Left kidney (tissue), 8 donors: ENCODE measurements around the gene MBP. TPM values are rescaled to one million over a fixed set of nuclear protein-coding genes. Genes with fewer than 3 reads are reported as not detected.

Source experiments
- DNase-seq: peaks from one replicate; pipeline ENCODE4 v3.0.0-alpha.2; 2013
- long read RNA-seq, 8 donors: transcript quantifications; one replicate each; lab custom pipeline, GENCODE V29; 2026
- polyA plus RNA-seq: library from polyadenylated mRNA; unstranded; fragments of 120-200 nt; gene quantifications from one replicate; pipeline ENCODE4 v1.2.1, GENCODE V29; 2013; ENCODE audit not compliant: insufficient read length

The MBP gene
- polyA plus RNA-seq = 17.1 TPM
- long read RNA-seq, donor 1, full-length matches to known transcripts = 6 of 6 reads
- long read RNA-seq, donor 1, partial matches to known transcripts = 0 of 6 reads
- long read RNA-seq, donor 1, other reads (novel, unspliced or antisense) = 0 of 6 reads
- long read RNA-seq, donor 2, full-length matches to known transcripts = 8 of 8 reads
- long read RNA-seq, donor 2, partial matches to known transcripts = 0 of 8 reads
- long read RNA-seq, donor 2, other reads (novel, unspliced or antisense) = 0 of 8 reads
- long read RNA-seq, donor 3, full-length matches to known transcripts = 7 of 7 reads
- long read RNA-seq, donor 3, partial matches to known transcripts = 0 of 7 reads
- long read RNA-seq, donor 3, other reads (novel, unspliced or antisense) = 0 of 7 reads
- long read RNA-seq, donor 4 = 0 reads
- long read RNA-seq, donor 5, full-length matches to known transcripts = 8 of 8 reads
- long read RNA-seq, donor 5, partial matches to known transcripts = 0 of 8 reads
- long read RNA-seq, donor 5, other reads (novel, unspliced or antisense) = 0 of 8 reads
- long read RNA-seq, donor 6, full-length matches to known transcripts = 5 of 5 reads
- long read RNA-seq, donor 6, partial matches to known transcripts = 0 of 5 reads
- long read RNA-seq, donor 6, other reads (novel, unspliced or antisense) = 0 of 5 reads
- long read RNA-seq, donor 7, full-length matches to known transcripts = 12 of 12 reads
- long read RNA-seq, donor 7, partial matches to known transcripts = 0 of 12 reads
- long read RNA-seq, donor 7, other reads (novel, unspliced or antisense) = 0 of 12 reads
- long read RNA-seq, donor 8, full-length matches to known transcripts = 6 of 6 reads
- long read RNA-seq, donor 8, partial matches to known transcripts = 0 of 6 reads
- long read RNA-seq, donor 8, other reads (novel, unspliced or antisense) = 0 of 6 reads

- no peak for DNase-seq
Measured at GRCh38 chr18:77132369-77133050, at the start of gene MBP. TSS of gene MBP (minus strand) at chr18:77132783. CDS start at chr18:77105261, 27,522 bp downstream.

DNA sequence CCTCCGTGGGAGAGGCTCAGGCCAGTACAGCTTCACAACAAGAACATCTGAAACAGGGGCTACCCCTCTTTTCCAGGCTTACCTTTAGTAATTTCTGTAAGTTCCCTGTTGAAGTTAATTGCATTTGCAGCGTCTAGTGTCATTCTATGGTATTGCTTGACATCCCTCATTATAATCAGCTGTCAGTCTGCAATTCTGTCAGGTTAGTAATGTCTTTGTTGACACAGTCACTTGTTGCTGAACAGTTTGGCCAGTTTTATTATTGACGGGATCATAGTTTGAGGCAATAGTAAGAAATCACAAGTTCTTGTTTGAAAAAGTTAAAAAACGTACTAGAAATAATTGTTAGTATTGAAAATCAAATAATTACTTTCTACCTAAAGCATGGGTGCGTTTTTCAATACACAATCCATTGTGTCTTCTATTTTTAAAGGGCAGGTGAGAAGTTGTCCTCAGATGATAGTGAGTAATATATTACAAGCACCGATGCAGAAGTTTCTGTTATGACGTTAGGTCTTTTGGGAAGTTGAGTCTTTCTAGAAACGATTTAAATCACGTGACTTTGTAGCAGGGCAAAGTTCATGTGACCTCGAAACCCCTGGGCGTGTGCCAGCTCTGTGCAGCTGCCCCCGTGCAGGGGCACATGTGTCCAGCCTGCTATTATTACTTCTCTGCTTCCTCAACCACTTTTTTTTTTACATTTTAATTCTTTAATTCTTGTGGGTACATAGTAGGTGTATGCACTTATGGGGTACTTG lies 49.5 kb upstream of the MBP start:
- no peak for DNase-seq

DNA sequence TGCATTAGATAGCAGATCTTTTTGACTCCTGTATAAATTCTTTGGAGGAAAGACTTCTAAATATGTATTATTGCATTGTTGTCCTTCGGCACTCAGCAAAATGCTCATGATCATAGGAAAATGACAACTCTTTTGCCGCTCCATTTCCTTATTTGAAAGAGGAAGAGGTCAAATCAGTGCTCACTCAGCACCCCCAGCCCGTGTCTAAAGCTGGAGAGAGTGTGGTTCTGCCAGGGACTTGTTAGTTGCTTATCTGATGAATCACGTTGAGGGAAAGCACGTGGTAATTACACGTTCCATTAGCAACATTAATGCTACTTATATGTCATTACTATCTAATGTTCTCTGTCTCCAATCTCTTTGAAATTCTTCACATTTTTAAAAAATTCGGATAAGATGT lies 46.0 kb upstream of the MBP start:
- no peak for DNase-seq

DNA sequence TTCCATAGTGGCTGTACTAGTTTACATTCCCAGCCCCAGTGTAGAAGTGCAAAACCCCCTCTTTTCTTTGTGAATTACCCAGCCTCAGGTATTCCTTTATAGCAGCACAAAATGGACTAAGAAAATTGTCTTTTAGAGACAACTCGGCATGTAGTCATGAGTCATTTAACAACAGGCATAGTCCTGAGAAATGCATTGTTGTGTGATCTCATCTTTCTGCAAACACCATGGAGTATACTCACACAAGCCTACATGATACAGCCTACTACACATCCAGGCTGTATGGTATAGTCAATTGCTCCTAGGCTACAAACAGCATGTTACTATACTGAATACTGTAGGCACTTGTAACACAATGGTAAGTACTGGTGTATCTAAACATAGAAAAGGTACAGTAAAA lies 44.4 kb upstream of the MBP start:
- DNase-seq = no peak

- no peak for DNase-seq
Measured at GRCh38 chr18:77173275-77174030, 40.9 kb upstream of the MBP start.

- DNase-seq = no peak
Measured at GRCh38 chr18:77170890-77171410, 38.4 kb upstream of the MBP start.

- DNase-seq = no peak
Measured at GRCh38 chr18:77168811-77169311, 36.3 kb upstream of the MBP start.

DNA sequence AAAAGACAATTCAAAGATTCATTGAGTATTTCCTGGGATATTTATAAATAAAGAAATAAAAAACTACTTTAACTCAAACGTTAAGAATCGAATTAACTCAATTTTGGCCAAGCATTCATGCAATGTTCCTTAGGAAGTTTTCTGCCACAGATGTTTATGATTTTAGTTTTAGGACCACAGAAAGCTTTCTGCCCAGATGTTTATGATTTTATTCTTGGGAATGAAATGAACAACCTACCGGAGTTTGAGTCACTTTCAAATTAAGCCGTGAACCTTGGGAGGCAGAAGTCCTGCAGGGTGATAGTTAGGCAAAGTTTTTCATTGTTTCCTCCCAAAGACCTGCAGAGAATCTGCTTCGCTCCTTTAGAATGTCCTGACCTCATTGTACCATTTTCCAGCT lies 34.7 kb upstream of the MBP start:
- DNase-seq = no peak

GRCh38 chr18:77166523-77166922 lies 33.9 kb upstream of the MBP start:
- DNase-seq = no peak

GRCh38 chr18:77165503-77166188 lies 33.1 kb upstream of the MBP start:
- no peak for DNase-seq

GRCh38 chr18:77164763-77165485 lies 32.3 kb upstream of the MBP start:
- DNase-seq = no peak

DNA sequence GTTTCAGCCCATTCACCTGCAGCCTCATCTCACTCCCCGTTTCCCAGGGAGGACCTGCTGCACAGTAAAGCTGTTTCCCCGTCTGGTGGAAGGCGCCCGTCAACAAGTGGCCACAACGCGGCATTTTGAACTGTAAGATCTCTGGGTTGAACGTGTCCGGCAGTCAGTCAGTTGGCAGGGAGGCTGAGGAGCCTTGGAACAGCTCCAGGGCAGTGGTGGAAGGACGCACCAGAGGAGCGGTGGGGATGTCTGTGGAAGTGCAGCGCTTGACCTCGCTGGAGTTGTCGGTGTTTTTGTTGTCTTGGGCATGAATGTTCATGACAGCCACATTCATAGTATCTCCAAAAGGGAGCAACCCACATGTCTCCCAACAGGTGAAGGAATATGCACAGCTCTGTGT lies 31.4 kb upstream of the MBP start:
- no peak for DNase-seq

GRCh38 chr18:77162580-77162979 lies 30.0 kb upstream of the MBP start:
- DNase-seq = no peak

DNA sequence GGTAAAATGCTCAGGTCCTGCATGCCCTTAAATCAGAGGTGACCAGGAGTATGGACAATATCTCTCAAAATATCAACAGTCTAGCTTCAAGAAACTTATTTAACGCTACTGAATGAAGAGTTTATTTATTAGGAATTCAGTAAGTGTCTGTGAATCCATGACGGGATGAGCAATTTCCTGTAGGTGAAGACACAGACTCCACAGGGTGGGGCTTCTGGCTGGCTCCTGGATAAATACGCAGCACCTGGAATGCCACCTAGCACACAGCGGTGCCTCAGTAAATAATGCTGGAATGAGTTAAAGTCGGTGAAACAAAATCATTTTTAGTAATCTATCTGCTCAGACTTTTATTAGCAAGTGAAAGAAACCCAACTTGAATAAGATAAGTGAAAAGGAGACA lies 29.4 kb upstream of the MBP start:
- no peak for DNase-seq

DNA sequence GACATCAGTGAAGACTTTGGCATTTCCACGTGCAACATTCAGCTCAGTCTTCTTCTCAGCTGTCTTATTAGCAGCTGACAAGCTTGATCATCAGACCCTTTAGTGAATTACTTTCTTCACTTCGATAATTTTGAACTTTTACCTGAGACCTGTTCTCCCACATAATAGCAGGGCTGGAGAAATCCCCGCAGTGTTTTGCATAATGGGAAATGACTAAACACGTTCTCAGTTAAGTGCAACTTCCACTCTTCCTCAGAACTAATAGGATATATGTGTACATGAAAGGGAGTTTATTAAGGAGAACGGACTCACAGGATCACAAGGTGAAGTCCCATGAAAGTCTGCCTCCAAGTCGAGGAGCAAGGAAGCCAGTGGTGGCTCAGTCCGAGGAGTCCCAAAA lies 28.8 kb upstream of the MBP start:
- no peak for DNase-seq

DNA sequence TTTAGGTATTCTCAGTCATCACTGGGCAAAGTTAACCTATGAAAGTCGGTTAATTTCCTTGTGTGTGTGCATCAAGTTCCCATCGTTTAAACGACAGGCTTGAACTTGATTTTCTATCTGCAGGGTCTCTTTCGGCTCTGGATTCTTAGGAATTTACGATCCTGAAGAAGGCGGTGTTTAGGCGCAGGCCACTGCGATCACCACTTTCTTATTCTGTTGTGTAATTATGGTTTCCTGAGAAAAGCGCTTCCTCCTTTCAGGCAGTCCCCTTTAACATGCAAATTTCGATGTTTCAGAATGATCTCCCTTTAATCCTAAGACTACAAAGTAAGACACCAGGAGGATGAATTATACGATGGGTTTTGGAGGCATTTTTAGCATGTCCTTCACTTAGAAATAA lies 27.9 kb upstream of the MBP start:
- DNase-seq = no peak

GRCh38 chr18:77157312-77157711 lies 24.7 kb upstream of the MBP start:
- DNase-seq = no peak

GRCh38 chr18:77155031-77155430 lies 22.4 kb upstream of the MBP start:
- no peak for DNase-seq

- no peak for DNase-seq
Measured at GRCh38 chr18:77153404-77153803, 20.8 kb upstream of the MBP start.
